ENCODE measurements around the gene NDST1. TPM values are rescaled to one million over a fixed set of nuclear protein-coding genes. Genes with fewer than 3 reads are reported as not detected.

NDST1 gene
- total RNA-seq, 4 donors from 2014 or later, result 94.6 to 157 (median 134) TPM

DNA sequence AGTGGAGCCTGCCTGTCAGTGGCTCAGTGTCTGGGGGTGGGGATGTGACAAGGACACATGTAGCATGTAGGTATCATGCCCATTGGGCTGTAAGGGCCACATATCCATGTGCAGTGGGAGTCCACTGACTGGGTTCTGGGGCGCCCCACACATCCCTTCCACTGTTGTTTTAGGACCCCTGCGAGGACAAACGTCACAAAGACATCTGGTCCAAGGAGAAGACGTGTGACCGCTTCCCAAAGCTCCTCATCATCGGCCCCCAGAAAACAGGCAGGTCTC lies 33.4 kb downstream of the NDST1 start:
- no peak for DNase-seq (ENCODE audit: low spot score in 2 of 2)
- TF ChIP-seq POLR2AphosphoS5 (IDR thresholded peaks at IDR 0.05) (no peak), POLR2A (IDR thresholded peaks at IDR 0.05) (no peak), EP300 (IDR thresholded peaks at IDR 0.05) (no peak)
- TF ChIP-seq, protein P1, sequence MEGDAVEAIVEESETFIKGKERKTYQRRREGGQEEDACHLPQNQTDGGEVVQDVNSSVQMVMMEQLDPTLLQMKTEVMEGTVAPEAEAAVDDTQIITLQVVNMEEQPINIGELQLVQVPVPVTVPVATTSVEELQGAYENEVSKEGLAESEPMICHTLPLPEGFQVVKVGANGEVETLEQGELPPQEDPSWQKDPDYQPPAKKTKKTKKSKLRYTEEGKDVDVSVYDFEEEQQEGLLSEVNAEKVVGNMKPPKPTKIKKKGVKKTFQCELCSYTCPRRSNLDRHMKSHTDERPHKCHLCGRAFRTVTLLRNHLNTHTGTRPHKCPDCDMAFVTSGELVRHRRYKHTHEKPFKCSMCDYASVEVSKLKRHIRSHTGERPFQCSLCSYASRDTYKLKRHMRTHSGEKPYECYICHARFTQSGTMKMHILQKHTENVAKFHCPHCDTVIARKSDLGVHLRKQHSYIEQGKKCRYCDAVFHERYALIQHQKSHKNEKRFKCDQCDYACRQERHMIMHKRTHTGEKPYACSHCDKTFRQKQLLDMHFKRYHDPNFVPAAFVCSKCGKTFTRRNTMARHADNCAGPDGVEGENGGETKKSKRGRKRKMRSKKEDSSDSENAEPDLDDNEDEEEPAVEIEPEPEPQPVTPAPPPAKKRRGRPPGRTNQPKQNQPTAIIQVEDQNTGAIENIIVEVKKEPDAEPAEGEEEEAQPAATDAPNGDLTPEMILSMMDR (IDR thresholded peaks at IDR 0.05), result no peak
- no peaks in the 10 kb centered on the region for H3K27me3 ChIP-seq
- H3K9me3 ChIP-seq, result no peaks in the 10 kb centered on the region
- H3K4me1 ChIP-seq, result peaks cover 20% of the 10 kb centered on the region
- WGBS, result 96% methylated on average over 6 of the region's 6 CpGs
- peaks cover 81% of the 10 kb centered on the region for H3K36me3 ChIP-seq
- H3K27ac ChIP-seq, result peak overlapping the region; percentile 56
- H3K4me3 ChIP-seq, result no peak overlapping the region

DNA sequence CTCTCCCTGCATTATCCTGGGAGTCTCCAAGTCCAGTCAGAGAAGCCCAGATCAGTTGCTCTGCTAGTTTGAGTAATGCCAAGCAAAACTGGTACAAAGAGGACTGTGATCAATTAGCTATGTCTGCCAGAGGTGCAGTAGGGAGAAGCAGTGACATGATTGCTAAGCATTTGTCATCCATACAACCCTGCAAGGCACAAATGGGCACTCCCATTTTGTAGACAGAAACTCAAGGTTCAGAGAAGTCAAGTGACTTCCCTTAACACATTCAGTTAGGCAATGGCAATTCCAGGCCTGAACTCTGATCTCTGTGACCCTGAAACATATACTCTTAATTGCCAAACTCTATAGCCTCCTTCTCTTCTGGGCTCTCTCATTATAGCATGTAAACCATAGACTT lies 34.0 kb downstream of the NDST1 start:
- Histone ChIP-seq H3K27ac (peak overlapping the region; percentile 56), H3K36me3 (peaks cover 80% of the 10 kb centered on the region), H3K4me3 (no peak overlapping the region), H3K27me3 (no peaks in the 10 kb centered on the region), H3K4me1 (peaks cover 20% of the 10 kb centered on the region), H3K9me3 (no peaks in the 10 kb centered on the region)
- TF ChIP-seq POLR2AphosphoS5 (IDR thresholded peaks at IDR 0.05) (no peak), POLR2A (IDR thresholded peaks at IDR 0.05) (no peak), EP300 (IDR thresholded peaks at IDR 0.05) (no peak)
- TF ChIP-seq, protein P1 (IDR thresholded peaks at IDR 0.05), result no peak
- DNase-seq (ENCODE audit: low spot score in 2 of 2), result no peak

- H3K36me3 ChIP-seq, result peaks cover 79% of the 10 kb centered on the region
- no peaks in the 10 kb centered on the region for H3K9me3 ChIP-seq
- 77% methylated on average over 12 of the region's 12 CpGs for WGBS
- no peaks in the 10 kb centered on the region for H3K27me3 ChIP-seq
- H3K27ac ChIP-seq, result no peak overlapping the region
- TF ChIP-seq EP300 (IDR thresholded peaks at IDR 0.05) (no peak), POLR2A (IDR thresholded peaks at IDR 0.05) (no peak), POLR2AphosphoS5 (IDR thresholded peaks at IDR 0.05) (no peak)
- TF ChIP-seq, protein P1 (IDR thresholded peaks at IDR 0.05), result no peak
- no peak for DNase-seq (ENCODE audit: low spot score in 2 of 2)
- H3K4me3 ChIP-seq, result no peak overlapping the region
- H3K4me1 ChIP-seq, result peaks cover 20% of the 10 kb centered on the region
Measured at GRCh38 chr5:150542933-150543445, 35.1 kb downstream of the NDST1 start.

DNA sequence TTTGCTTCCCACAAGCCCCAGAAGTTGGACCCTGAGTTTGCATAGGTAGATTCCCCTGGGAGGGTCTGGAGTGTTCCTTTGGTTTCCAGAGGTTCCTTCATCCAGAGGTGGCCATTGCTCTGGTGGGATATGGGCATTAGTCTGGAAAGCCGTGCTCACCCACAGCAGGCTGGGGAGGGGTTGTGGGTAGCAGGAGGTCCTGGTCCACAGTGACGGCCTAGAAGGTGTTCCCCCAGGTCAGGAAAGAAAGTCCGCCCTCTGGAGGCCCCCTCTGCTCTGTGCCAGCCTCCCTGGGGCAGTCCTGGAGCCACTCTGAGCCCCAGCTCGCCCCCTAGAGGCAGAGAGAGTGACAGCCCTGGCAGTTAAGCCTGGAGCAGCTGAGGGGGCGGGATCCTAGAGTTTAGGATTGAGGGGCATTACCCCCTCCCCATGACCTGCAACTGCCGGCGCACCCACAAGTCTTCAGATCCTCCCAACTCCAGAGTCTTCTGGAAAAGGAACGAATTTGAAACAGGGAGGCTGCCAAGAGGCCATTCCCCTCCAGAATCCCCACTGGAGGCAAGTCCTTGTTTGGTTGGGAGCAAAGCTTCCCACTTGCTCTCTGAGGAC lies 36.8 kb downstream of the NDST1 start:
- Histone ChIP-seq H3K4me3 (no peak overlapping the region), H3K4me1 (peaks cover 20% of the 10 kb centered on the region), H3K36me3 (peaks cover 80% of the 10 kb centered on the region), H3K27ac (no peak overlapping the region), H3K27me3 (no peaks in the 10 kb centered on the region), H3K9me3 (no peaks in the 10 kb centered on the region)
- TF ChIP-seq EP300 (IDR thresholded peaks at IDR 0.05) (no peak), POLR2AphosphoS5 (IDR thresholded peaks at IDR 0.05) (no peak), POLR2A (IDR thresholded peaks at IDR 0.05) (no peak)
- TF ChIP-seq, protein P1 (IDR thresholded peaks at IDR 0.05), result peak; percentile 60 to 78
- DNase-seq (ENCODE audit: low spot score in 2 of 2), result peak in 1 of 2 donors; percentile 86
- WGBS, result 42% methylated on average over 5 of the region's 8 CpGs

DNA sequence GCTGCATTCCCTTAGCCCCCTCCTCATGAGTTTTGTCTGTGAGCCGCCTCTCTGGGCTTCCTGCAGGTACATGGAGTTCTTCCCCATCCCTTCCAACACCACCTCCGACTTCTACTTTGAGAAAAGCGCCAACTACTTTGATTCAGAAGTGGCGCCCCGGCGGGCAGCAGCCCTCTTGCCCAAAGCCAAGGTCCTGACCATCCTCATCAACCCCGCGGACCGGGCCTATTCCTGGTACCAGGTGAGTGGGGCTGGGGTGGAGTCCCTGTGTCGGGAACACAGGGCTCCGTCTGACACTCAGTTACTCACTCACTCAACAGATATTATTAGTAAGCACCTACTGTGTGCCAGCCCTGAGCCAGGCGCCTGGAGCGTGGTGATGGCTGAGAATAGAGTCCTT lies 37.3 kb downstream of the NDST1 start:
- H3K27ac ChIP-seq, result no peak overlapping the region
- DNase-seq (ENCODE audit: low spot score in 2 of 2), result no peak
- peaks cover 20% of the 10 kb centered on the region for H3K4me1 ChIP-seq
- 94% methylated on average over 13 of the region's 13 CpGs for WGBS
- no peaks in the 10 kb centered on the region for H3K27me3 ChIP-seq
- no peaks in the 10 kb centered on the region for H3K9me3 ChIP-seq
- H3K36me3 ChIP-seq, result peaks cover 80% of the 10 kb centered on the region
- no peak for TF ChIP-seq POLR2AphosphoS5 (IDR thresholded peaks at IDR 0.05)
- no peak overlapping the region for H3K4me3 ChIP-seq

DNA sequence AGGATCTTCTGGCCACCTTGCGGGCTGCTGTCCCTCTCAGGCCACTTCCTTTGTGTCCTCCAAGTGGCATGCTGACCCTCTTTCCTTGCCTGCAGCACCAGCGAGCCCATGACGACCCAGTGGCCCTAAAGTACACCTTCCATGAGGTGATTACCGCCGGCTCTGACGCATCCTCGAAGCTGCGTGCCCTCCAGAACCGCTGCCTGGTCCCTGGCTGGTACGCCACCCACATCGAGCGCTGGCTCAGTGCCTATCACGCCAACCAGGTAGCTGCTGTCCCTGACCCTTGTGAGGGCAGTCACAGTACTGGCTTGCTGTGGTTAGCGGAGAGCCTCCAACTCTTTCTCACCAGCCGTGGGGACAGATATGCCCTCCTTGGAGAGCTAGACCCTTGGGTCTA lies 40.2 kb downstream of the NDST1 start:
- Histone ChIP-seq H3K9me3 (no peaks in the 10 kb centered on the region), H3K4me3 (no peak overlapping the region), H3K27me3 (no peaks in the 10 kb centered on the region), H3K27ac (no peak overlapping the region), H3K4me1 (no peaks in the 10 kb centered on the region), H3K36me3 (peaks cover 79% of the 10 kb centered on the region)
- DNase-seq (ENCODE audit: low spot score in 2 of 2), result no peak
- TF ChIP-seq EP300 (IDR thresholded peaks at IDR 0.05) (no peak), POLR2A (IDR thresholded peaks at IDR 0.05) (no peak), POLR2AphosphoS5 (IDR thresholded peaks at IDR 0.05) (no peak)
- TF ChIP-seq, protein P1 (IDR thresholded peaks at IDR 0.05), result no peak
- 95% methylated on average over 15 of the region's 15 CpGs for WGBS
